ENCODE measurements around the gene GTF2A1L.

DNA sequence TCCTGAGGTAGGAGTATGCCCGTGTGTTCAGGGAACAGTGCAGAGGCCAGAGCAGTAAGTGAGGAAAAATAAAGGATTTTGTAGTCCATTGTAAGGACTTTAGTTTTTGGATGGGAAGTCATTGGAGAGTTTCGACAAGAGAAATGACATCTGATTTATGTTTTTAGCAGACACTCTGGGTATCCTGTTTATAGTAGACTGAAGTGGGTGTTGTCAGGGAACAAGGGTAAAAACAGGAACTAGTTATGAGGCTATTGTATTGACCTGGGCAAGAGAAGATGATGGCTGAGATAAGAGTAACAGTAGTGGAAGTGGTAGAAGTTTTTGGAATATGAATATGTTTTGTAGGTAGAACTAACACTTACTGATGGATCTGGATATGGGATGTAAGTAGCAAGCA lies 59.8 kb downstream of the GTF2A1L start:
- no peak for TF ChIP-seq EZH2 (IDR thresholded peaks at IDR 0.05)
- TF ChIP-seq POLR2AphosphoS5 (IDR thresholded peaks at IDR 0.05; ENCODE audit: borderline replicate concordance, low read depth, low read length): no peak
- TF ChIP-seq FOXP2 (optimal IDR thresholded peaks at IDR 0.05; ENCODE audit: control extremely low read depth, extremely low read length, insufficient read depth): no peak

All from SK-N-MC (cell line).